Fibroblast of pulmonary artery (primary cell): Measurements from ENCODE around the gene ATF3.

ENCODE experiments used
- DNase-seq: peaks from one replicate; pipeline ENCODE4 v3.0.0-alpha.2; 2010; ENCODE audit warnings: low read depth
- H3K4me3 ChIP-seq: replicated peaks from 2 replicates; pipeline ENCODE4 v1.5.1; 2011; ENCODE audit warnings: low read depth, mild to moderate bottlenecking, control low read depth, low read length, moderate library complexity
- CTCF ChIP-seq: IDR thresholded peaks from 2 replicates; pipeline ENCODE4 v1.5.1; 2011; ENCODE audit warnings: mild to moderate bottlenecking, control low read depth, low read length, inconsistent platforms; ENCODE audit errors: missing control alignments

The ATF3 gene

GRCh38 chr1:212607913-212608391 lies 609 bp upstream of the ATF3 start:
- TF ChIP-seq CTCF = no peak
- no peak for DNase-seq
- peak overlapping the region; percentile 60 for H3K4me3 ChIP-seq

- peak; percentile 52 for DNase-seq
- peak; percentile 29 for TF ChIP-seq CTCF
- peak overlapping the region; percentile 84 for H3K4me3 ChIP-seq
Measured at GRCh38 chr1:212608959-212609700, 569 bp downstream of the ATF3 start.

- no peak for TF ChIP-seq CTCF
- DNase-seq = no peak
- H3K4me3 ChIP-seq = peak overlapping the region; percentile 84
Measured at GRCh38 chr1:212609701-212610574, 1.4 kb downstream of the ATF3 start.

GRCh38 chr1:212610575-212610967 lies 2.0 kb downstream of the ATF3 start:
- no peak for DNase-seq
- no peak overlapping the region for H3K4me3 ChIP-seq
- TF ChIP-seq CTCF = no peak

GRCh38 chr1:212611000-212611948 lies 2.7 kb downstream of the ATF3 start:
- H3K4me3 ChIP-seq = no peak overlapping the region

More at GRCh38 chr1:212611000-212611948, 2.7 kb downstream of the ATF3 start:
- DNase-seq = no peak
- no peak for TF ChIP-seq CTCF
